NCI-H446 treated with DMSO at 0.1 percent for 48 hours (cell line): ENCODE results near the gene HTN1.
"Not testable (repeated sequence)": the region's sequence is repeated elsewhere in the genome, so short reads cannot be mapped to it uniquely, and the experiment has no call there.

ENCODE experiments used
- DNase-seq: peaks from one replicate; lab custom pipeline; 2025; lab: John Stamatoyannopoulos, UW

The HTN1 gene

DNA sequence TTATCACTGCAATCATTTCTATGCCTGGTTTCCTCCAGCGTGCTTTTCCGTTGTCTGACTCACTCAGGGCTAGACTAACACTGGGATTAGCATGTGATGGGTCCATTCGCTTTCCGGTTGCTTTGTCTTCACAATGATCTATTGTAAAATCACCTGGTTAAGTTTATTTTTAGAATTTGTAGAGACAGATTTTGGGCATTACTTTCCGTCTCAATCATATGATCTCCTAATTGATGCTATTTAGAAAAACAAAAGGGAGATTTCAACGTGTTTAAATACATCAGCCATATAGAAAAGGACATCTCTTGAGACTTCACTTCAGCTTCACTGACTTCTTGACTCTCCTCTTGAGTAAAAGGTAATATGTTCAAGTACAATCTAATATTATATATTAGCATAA is at the start of gene HTN1:
Gene HTN1 (plus strand): TSS at position 301 of the 400 bp plus-strand sequence. CDS start 2,639 bp downstream, outside the sequence.
- not testable (repeated sequence) for DNase-seq

DNA sequence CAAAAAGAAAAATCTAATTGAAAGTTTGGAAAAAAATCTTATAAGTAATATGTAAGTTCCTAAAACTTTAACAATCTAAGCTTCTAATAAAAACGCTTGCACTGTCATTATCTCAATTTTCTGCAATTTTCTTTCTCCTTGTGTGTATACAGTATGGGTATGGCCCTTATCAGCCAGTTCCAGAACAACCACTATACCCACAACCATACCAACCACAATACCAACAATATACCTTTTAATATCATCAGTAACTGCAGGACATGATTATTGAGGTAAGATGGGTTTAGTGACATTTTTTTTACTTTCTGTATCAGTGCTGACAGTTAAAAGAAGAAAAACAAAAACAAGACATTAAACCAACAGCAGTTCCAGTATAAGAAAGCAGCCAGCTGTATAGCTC is 49.5 kb upstream of the HTN1 start:
- no peak for DNase-seq

DNA sequence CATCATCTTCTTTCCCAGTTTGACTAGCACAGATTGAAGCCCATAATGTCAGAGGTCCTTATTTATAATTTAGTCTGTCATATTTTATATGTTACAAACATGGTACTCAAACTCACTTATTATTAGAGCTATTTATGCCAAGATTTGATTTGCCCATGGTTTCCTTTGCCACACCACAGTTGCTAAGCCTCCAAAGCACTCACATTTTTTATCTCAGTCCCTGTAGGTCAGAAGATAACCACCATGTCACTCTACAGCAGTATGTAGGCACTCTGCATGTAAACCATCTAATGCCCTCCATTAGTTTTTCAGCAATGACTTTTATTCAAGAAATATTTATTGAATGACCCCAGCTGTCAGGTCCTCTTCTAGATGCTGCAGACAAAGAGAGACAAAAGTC is 47.7 kb upstream of the HTN1 start:
- DNase-seq: no peak

DNA sequence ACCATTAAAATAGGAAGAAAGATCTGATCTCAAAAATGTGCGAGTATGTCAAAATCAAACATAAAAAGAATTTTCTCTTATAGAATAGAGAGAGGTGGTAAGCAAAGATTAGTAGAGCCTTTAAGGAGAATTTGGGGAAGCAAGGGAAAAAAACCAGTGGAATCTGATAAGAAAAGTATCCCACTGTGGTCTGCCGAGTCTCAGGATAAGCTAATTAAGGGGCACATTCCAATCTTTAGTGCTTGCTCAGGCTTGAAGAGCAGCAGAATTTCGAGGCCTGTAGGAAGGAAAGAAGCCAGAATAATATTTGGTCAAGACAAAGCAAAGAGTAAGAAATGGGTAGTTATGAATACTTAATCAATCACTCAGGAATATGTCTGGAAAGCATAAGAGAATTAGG is 41.5 kb upstream of the HTN1 start:
- DNase-seq: no peak

DNA sequence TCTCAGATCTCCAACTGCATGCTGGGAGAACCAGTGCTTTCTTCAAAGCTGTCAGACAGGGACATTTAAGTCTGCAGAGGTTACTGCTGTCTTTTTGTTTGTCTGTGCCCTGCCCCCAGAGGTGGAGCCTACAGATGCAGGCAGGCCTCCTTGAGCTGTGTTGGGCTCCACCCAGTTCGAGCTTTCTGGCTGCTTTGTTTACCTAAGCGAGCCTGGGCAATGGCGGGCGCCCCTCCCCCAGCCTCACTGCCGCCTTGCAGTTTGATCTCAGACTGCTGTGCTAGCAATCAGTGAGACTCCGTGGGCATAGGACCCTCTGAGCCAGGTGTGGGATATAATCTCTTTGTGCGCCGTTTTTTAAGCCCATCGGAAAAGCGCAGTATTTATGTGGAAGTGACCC is 31.2 kb upstream of the HTN1 start:
- DNase-seq: not testable (repeated sequence)

DNA sequence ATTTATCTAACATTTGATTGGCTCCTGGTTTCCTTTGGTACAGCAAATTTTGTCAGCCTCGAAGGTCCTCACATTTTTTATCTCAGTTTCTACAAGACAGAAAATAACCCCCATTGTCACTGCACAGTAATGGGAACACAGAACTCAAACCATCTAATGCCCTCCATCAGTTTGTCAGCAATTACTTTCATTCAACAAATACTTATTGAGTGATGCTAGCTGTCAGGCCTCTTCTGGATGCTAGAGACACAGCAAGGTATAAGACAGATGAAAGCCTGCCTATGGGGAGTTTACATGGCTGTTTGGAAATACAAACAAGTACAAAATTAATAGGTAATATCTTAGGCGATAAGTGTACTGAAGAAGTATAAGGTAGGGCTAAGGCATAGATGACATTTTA is 27.0 kb upstream of the HTN1 start:
- no peak for DNase-seq

DNA sequence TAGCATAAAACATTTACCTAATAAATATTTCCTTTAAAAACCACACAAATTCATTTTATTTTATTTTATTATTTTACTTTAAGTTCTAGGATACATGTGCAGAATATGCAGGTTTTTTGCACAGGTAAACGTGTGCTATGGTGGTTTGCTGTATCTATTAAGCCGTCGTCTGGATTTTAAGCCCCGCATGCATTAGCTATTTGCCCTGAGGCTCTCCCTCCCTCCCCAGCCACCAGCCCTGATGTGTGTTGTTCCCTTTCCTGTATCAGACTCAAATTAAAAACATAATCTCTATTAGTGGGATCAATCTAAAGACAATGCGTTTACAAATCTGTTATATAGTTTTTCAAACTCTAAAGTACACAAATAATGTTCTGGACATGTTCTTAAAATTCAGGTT is 23.2 kb upstream of the HTN1 start:
- no peak for DNase-seq

DNA sequence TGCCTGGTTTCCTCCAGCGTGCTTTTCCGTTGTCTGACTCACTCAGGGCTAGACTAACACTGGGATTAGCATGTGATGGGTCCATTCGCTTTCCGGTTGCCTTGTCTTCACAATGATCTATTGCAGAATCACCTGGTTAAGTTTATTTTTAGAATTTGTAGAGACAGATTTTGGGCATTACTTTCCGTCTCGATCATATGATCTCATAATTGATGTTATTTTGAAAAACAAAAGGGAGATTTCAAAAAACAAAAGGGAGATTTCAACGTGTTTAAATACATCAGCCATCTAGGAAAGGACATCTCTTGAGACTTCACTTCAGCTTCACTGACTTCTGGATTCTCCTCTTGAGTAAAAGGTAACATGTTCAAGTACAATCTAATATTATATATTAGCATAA is 22.1 kb upstream of the HTN1 start, which contains the start of gene HTN3:
Gene HTN3 (plus strand): TSS at position 301 of the 400 bp plus-strand sequence. CDS start 2,282 bp downstream, outside the sequence.
- not testable (repeated sequence) for DNase-seq

DNA sequence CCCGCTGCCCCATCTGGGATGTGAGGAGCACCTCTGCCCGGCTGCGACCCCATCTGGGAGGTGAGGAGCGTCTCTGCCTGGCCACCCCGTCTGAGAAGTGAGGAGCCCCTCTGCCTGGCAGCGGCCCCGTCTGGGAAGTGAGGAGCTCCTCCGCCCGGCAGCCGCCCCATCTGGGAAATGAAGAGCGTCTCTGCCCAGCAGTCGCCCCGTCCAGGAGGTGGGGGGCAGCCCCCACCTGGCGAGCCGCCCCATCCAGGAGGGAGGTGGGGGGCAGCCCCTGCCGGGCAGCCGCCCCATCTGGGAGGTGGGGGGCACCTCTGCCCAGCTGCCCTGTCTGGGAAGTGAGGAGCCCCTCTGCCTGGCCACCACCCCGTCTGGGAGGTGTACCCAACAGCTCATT is 12.7 kb upstream of the HTN1 start:
- DNase-seq: not testable (repeated sequence)

DNA sequence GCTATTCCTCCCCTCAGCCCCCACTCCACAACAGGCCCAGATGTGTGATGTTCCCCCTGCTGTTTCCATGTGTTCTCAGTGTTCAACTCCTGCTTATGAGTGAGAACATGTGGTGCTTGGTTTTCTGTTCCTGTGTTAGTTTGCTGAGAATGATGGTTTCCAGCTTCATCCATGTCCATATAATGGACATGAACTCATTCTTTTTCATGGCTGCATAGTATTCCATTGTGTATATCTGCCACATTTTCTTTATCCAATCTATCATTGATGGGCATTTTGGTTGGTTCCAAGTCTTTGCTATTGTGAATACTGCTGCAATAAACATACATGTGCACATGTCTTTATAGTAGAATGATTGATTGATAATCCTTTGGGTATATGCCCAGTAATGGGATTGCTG is 10.3 kb upstream of the HTN1 start:
- not testable (repeated sequence) for DNase-seq

DNA sequence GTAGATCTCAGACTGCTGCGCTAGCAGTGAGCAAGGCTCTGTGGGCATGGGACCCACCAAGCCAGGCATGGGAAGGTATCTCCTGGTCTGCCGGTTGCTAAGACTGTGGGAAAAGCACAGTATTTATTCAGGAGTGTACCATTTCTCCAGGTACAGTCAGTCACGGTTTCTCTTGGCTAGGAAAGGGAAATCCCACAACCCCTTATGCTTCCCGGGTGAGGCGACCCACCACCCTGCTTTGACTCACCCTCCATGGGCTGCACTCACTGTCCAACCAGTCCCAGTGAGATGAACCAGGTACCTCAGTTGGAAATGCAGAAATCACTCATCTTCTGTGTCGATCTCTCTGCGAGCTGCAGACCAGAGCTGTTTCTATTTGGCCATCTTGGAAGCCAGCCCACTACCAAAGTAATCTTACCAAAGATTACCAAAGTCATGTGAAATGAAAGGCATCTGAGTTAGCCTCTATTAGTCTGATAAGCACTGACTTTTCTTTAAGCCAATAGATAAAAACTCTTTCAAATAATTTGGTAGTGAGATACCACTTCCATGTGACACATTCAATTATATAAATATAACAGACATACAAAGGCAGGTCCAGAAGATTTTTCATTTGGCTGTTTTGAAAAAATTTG is 8.5 kb upstream of the HTN1 start:
- DNase-seq: no peak

DNA sequence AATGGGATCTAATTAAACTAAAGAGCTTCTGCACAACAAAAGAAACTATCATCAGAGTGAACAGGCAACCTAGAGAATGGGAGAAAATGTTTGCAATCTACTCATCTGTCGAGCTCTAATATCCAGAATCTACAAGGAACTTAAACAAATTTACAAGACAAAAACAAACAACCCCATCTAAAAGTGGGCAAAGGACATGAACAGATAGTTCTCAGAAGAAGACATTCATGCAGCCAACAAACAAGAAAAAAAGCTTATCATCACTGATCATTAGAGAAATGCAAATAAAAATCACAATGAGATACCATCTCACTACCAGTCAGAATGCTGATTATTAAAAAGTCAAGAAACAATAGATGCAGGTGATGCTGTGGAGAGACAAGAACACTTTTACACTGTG is 6.3 kb downstream of the HTN1 start:
- not testable (repeated sequence) for DNase-seq

DNA sequence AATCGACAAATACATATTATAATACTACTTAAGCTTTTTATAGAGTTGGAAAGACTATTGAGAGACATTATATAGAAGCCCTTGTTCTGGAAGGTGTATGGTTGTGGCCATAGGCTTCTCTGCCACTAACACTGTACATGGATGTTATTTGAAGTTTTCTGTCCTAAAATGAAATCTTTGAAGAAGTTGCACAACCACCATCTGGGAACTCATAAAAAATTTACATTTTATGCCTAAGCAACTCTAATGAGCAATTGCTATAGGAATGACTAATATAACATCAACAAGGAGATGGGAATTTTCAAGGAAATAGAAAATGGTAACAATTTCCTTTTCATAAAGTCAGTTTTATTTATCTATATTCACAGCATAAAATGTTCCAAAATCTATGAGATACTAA is 7.4 kb downstream of the HTN1 start:
- DNase-seq: no peak

DNA sequence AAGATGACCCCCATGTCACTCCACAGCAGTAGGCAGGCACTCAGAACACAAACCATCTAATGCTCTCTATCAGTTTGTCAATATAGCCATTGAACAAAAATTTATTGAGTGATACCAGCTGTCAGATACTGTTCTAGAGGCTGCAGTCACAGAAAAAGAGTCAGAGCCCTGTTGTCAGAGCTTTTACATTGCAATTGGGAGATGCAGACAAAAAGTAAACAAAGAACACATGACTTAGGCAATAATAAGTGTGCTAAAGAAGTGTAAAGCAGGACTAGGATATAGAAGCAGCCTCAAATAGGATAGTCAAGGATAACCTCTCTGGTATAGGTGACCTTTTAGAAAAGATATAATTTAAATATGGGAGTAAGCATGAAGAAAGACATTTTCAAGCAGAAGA is 8.9 kb downstream of the HTN1 start:
- DNase-seq: no peak

DNA sequence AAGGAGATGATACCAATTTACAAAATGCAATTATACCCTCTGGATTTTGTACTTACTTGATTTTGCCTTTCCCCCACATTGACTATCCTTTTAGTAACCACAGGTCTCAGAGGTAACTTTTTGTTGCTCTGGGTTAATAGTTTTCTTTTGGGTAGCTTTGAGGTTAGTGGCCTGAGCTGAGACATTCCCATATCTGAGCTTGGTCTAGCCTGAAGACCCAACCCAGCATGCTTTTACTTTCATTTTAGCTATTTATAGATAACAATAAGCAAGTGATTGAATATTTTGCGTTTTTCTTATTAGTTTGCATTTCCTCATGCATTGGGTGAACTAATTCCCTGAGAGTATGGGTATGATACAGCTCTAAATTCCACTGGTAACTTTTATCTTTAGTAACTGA is 11.8 kb downstream of the HTN1 start:
- DNase-seq: no peak

DNA sequence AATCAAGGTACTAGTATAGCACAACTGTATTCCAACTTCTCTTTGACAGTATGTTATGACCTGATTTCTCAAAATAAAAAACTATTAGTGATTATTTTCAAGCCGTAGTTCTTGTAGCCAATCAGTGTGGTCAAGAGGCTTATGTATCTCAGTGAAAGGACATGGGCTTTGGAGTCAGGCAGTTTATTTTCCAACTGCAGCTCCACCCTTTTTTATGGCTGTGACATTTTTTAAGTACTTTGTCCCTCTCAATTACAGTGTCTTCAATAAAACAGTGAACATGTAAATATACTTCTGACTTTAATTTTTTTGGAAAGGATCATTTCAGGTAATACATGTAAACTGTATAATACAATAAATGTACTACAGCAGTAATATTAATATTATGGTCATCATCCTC is 30.0 kb downstream of the HTN1 start:
- DNase-seq: no peak

DNA sequence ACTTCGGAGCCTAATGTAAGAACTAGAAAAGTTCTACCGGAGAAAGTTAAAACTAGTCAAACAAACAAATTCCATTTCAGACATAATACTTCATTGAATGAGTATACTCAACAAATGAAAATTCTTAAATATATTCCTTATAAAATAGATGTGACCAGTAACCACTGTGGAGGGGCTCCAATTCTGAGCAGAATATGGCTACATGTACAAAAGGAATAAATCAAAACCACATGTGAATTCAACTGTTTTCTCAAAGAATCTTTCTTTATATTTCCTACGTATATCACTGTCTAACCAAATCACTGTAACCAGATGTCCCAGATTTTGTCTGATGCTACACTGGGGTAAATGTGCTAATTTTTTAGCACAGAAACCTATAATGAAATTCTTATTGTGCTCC is 49.0 kb downstream of the HTN1 start:
- no peak for DNase-seq
